Transverse colon (tissue), 4 donors: Measurements from ENCODE around the gene C19orf81.

Source experiments
- CTCF ChIP-seq, 5 experiments: fragments of 200-600 bp in 3 of 5; fragments of 450-650 bp in 2 of 5; sonication (generic) in 3 of 5; IDR thresholded peaks; 1 replicate in 2 of 5; 2 replicates in 3 of 5; pipeline ENCODE4 v1.5.1; 2016 to 2017; ENCODE audit warnings: antibody characterized with exemption in 5 of 5, inconsistent platforms in 3 of 5, mild to moderate bottlenecking in 2 of 5, moderate library complexity in 1 of 5
- POLR2A ChIP-seq: fragments of 450-650 bp; IDR thresholded peaks from one replicate; pipeline ENCODE4 v1.6.1; 2016; ENCODE audit warnings: antibody characterized with exemption, mild to moderate bottlenecking, moderate library complexity
- POLR2AphosphoS5 ChIP-seq, 3 donors: sonication (generic); formaldehyde crosslinking; IDR thresholded peaks; one replicate each; pipeline ENCODE4 v1.6.1; 2016; ENCODE audit warnings: antibody characterized with exemption in 3 of 3

GRCh38 chr19:50695251-50696093, 46.2 kb downstream of the C19orf81 start:
- TF ChIP-seq CTCF (IDR thresholded peaks at IDR 0.05) (no peak), POLR2AphosphoS5 (IDR thresholded peaks at IDR 0.05) (no peak), POLR2A (no peak)
